Stimulated activated CD8-positive, alpha-beta memory T cell treated with anti-CD3 and anti-CD28 coated beads, Interleukin-15, amount 100 ng/mL, for 1 hour (primary cell): Measurements from ENCODE around the gene SDK1.
A peak's percentile ranks its signal among the peaks of the same experiment; 100 is the strongest.
"Not testable (repeated sequence)": the region's sequence is repeated elsewhere in the genome, so short reads cannot be mapped to it uniquely, and the experiment has no call there.

Experiments
- DNase-seq: peaks from one replicate; pipeline ENCODE4 v3.0.0-alpha.2; 2020; ENCODE audit warnings: low read depth

The SDK1 gene

GRCh38 chr7:3655635-3656034 is 354.6 kb downstream of the SDK1 start:
- DNase-seq: no peak

- no peak for DNase-seq
These were observed 356.2 kb downstream of the SDK1 start for GRCh38 chr7:3657206-3657605.

- no peak for DNase-seq
These were observed 367.7 kb downstream of the SDK1 start for GRCh38 chr7:3668743-3669142.

GRCh38 chr7:3670898-3671297 is 369.8 kb downstream of the SDK1 start:
- DNase-seq: no peak

- DNase-seq: peak; percentile 20
These were observed 372.5 kb downstream of the SDK1 start for GRCh38 chr7:3673524-3673923.

- no peak for DNase-seq
These were observed 377.3 kb downstream of the SDK1 start for GRCh38 chr7:3678314-3678810.

GRCh38 chr7:3682028-3682710 is 381.1 kb downstream of the SDK1 start:
- no peak for DNase-seq

- no peak for DNase-seq
These were observed 382.8 kb downstream of the SDK1 start for GRCh38 chr7:3683546-3684539.

- no peak for DNase-seq
These were observed 387.0 kb downstream of the SDK1 start for GRCh38 chr7:3688071-3688470.

- no peak for DNase-seq
These were observed 387.8 kb downstream of the SDK1 start for GRCh38 chr7:3688842-3689241.

- DNase-seq: no peak
These were observed 390.6 kb downstream of the SDK1 start for GRCh38 chr7:3691478-3692158.

- no peak for DNase-seq
These were observed 394.6 kb downstream of the SDK1 start for GRCh38 chr7:3695602-3696001.

- no peak for DNase-seq
These were observed 395.1 kb downstream of the SDK1 start for GRCh38 chr7:3696113-3696512.

GRCh38 chr7:3697472-3697871 is 396.4 kb downstream of the SDK1 start:
- DNase-seq: no peak

GRCh38 chr7:3705258-3705657 is 404.2 kb downstream of the SDK1 start:
- no peak for DNase-seq

GRCh38 chr7:3706091-3706490 is 405.0 kb downstream of the SDK1 start:
- DNase-seq: not testable (repeated sequence)

GRCh38 chr7:3710122-3710521 is 409.1 kb downstream of the SDK1 start:
- DNase-seq: no peak

- no peak for DNase-seq
These were observed 409.5 kb downstream of the SDK1 start for GRCh38 chr7:3710531-3710930.

- no peak for DNase-seq
These were observed 411.8 kb downstream of the SDK1 start for GRCh38 chr7:3712841-3713240.

GRCh38 chr7:3721422-3721821 is 420.4 kb downstream of the SDK1 start:
- no peak for DNase-seq

- no peak for DNase-seq
These were observed 421.4 kb downstream of the SDK1 start for GRCh38 chr7:3722396-3722922.
